Kidney (tissue), 14 donors: ENCODE data around the gene ARAP3. TPM values are rescaled to one million over a fixed set of nuclear protein-coding genes. Genes with fewer than 3 reads are reported as not detected.

Source experiments
- DNase-seq, 5 donors: peaks; one replicate each; pipeline ENCODE4 v3.0.0-alpha.2; 2013 to 2020
- FAIRE-seq: peaks from 2 replicates; lab custom pipeline; 2012; peaks lifted over from hg19 to GRCh38; lab: Jason Lieb, UNC
- H3K27ac ChIP-seq, 2 donors: one replicate each; pipeline ENCODE4 v1.7.0; 2013; ENCODE audit warnings: low read depth in 2 of 2, low read length in 2 of 2, inconsistent platforms in 1 of 2
- H3K27me3 ChIP-seq: one replicate; pipeline ENCODE4 v1.7.1; 2013; ENCODE audit warnings: low read length, inconsistent platforms; ENCODE audit not compliant: control insufficient read depth, insufficient read depth
- H3K36me3 ChIP-seq, 3 donors: one replicate each; pipeline versions ENCODE4 v1.7.0 to v1.7.1; 2013; ENCODE audit warnings: low read length in 3 of 3, control low read depth in 1 of 3, inconsistent platforms in 1 of 3; ENCODE audit not compliant: insufficient read depth in 3 of 3, control insufficient read depth in 2 of 3
- H3K4me1 ChIP-seq, 3 donors: one replicate each; pipeline versions ENCODE4 v1.7.0 to v1.7.1; 2013; ENCODE audit warnings: low read length in 3 of 3, inconsistent platforms in 1 of 3, low read depth in 1 of 3; ENCODE audit not compliant: control insufficient read depth in 2 of 3, insufficient read depth in 2 of 3
- H3K4me3 ChIP-seq, 3 donors: one replicate each; pipeline versions ENCODE4 v1.7.0 to v1.8.1; 2013; ENCODE audit warnings: low read length in 3 of 3, control low read depth in 1 of 3, inconsistent platforms in 1 of 3
- H3K9ac ChIP-seq, 3 donors: one replicate each; pipeline versions ENCODE4 v1.7.0 to v1.7.1; 2013; ENCODE audit warnings: low read length in 3 of 3, control low read depth in 1 of 3, inconsistent platforms in 1 of 3
- H3K9me3 ChIP-seq, 3 donors: one replicate each; pipeline versions ENCODE4 v1.7.0 to v1.7.1; 2013; ENCODE audit warnings: low read length in 3 of 3, control low read depth in 1 of 3, inconsistent platforms in 1 of 3; ENCODE audit not compliant: control insufficient read depth in 2 of 3, insufficient read depth in 1 of 3
- intact Hi-C: fragments of 100-400 bp; cut with DNase I; formaldehyde crosslinking; loops from one replicate; pipeline ENCODE4 v1.11.1; 2022
- polyA plus RNA-seq: library from polyadenylated mRNA; stranded (reverse); fragments of 350-450 nt; fragmentation: Illumina TruSeq; extraction: RNeasy Lipid Tissue Mini Kit (QIAGEN cat#74804); gene quantifications from one replicate; pipeline ENCODE4 v1.2.3, GENCODE V29; 2014; ENCODE audit warnings: low read depth, low replicate concordance; ENCODE audit not compliant: insufficient read depth
- total RNA-seq: library from RNA; stranded (reverse); fragmentation: NEBNext Ultra II Directional; extraction: Animal tissue kit (Norgen Biotek cat#: 25700); gene quantifications from one replicate; pipeline ENCODE4 v1.2.1, GENCODE V29; 2021
- TF ChIP-seq, protein P1 (sequence below): IDR thresholded peaks from 3 replicates; pipeline ENCODE4 v1.5.1; 2012; ENCODE audit warnings: mild to moderate bottlenecking, moderate library complexity, borderline replicate concordance; ENCODE audit not compliant: insufficient read depth; ENCODE audit errors: extremely low read depth
- donor health status: control.
- donor health status: control.
- donor health status: control.
- donor health status: control.
- donor health status: control.
- donor health status: DM: yes; HTN: yes; CAD: no.
- donor health status: Normal renal cell carcinoma (clear cell type).

The ARAP3 gene
- total and polyA plus RNA-seq, 2 donors from 2014 or later = 7.2 to 19.8 TPM

DNA sequence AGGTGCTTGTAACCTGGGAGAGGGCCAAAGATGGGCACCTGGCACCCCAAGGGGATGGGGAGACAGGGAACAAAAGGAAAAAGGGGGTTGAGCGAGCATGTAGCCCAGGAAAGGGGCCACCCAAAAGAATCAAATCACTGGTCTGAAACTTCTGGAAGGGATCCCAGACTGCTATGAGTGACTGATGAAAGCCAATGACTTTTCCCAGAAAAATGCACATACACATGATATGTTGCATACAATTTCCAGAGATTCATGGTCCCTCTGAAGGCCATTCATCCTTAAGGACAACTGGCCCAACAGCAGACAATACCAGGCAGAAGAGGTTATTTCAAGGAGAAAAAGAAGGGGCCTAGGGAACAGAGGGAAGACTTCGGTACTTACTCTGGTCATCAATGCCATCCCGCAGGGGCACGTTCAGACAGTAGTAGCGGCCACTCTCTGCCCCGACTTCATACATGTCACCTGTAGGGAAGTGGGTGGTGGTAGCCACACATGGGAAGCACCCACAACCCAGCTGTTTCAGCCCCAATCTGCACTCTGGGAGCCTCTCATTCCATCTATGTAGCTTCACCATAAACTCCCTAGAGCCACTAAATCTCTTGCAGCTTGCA lies 53.7 kb downstream of the ARAP3 start:
- Histone ChIP-seq H3K27ac (no peak overlapping the region), H3K9ac (no peak overlapping the region), H3K27me3 (no peaks in the 10 kb centered on the region), H3K4me3 (no peak overlapping the region), H3K9me3 (no peaks in the 10 kb centered on the region), H3K36me3 (peaks cover 3 to 44% (median 26%) of the 10 kb centered on the region in 3 donors), H3K4me1 (no peaks in the 10 kb centered on the region)
- no peak for DNase-seq
- no peak for FAIRE-seq
- intact Hi-C loops = no loop called here
- TF ChIP-seq, protein P1, sequence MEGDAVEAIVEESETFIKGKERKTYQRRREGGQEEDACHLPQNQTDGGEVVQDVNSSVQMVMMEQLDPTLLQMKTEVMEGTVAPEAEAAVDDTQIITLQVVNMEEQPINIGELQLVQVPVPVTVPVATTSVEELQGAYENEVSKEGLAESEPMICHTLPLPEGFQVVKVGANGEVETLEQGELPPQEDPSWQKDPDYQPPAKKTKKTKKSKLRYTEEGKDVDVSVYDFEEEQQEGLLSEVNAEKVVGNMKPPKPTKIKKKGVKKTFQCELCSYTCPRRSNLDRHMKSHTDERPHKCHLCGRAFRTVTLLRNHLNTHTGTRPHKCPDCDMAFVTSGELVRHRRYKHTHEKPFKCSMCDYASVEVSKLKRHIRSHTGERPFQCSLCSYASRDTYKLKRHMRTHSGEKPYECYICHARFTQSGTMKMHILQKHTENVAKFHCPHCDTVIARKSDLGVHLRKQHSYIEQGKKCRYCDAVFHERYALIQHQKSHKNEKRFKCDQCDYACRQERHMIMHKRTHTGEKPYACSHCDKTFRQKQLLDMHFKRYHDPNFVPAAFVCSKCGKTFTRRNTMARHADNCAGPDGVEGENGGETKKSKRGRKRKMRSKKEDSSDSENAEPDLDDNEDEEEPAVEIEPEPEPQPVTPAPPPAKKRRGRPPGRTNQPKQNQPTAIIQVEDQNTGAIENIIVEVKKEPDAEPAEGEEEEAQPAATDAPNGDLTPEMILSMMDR = no peak

DNA sequence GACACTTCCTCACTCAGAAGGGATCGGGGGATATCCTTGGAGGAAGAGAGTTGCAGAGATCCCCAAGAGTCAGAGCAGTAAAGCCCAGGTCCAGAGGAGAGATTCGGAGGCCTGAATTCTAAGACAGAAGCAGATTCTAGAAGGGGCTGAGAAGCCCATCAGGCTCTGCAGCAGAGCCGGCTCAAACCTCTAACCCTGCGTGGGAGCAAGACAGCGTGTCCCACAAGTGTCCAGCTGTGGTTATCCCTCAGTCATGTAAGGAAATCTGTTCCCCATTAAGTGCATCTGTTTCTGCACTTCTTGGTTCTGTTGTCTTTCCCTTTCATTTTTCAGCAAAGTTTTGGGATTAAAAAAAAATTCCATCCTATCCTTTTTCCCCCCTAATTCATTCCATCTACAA lies 58.4 kb downstream of the ARAP3 start:
- no peak for FAIRE-seq
- peaks cover 8 to 55% (median 26%) of the 10 kb centered on the region in 3 donors for H3K36me3 ChIP-seq
- intact Hi-C loops = no loop called here
- DNase-seq = no peak
- TF ChIP-seq, protein P1 = no peak
- H3K27ac ChIP-seq = no peak overlapping the region
- no peaks in the 10 kb centered on the region for H3K9me3 ChIP-seq
- no peaks in the 10 kb centered on the region for H3K27me3 ChIP-seq
- no peak overlapping the region for H3K9ac ChIP-seq
- no peak overlapping the region for H3K4me3 ChIP-seq
- peaks cover 0 to 5% (median 0%) of the 10 kb centered on the region in 3 donors for H3K4me1 ChIP-seq

DNA sequence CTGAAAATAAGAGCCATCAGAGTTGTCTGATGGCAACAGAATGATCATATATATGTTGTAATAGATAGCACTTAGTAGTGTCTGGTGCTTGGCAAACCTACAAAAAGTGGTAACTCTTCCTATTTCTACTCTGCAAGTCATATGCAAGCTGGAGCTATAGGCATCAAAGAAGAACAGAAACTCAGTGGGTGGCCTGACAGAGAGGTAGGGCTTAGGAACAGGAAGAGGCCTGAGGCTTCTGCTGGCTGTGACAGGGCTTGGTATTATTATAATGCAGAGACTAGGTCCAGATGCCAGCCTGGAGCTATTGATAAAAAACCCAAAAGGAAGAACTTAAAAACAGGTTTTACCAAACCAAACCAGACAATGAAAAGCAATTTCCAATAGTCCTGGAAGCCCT lies 58.8 kb downstream of the ARAP3 start:
- Histone ChIP-seq H3K4me3 (no peak overlapping the region), H3K27ac (no peak overlapping the region), H3K36me3 (peaks cover 8 to 51% (median 22%) of the 10 kb centered on the region in 3 donors), H3K4me1 (peaks cover 0 to 5% (median 0%) of the 10 kb centered on the region in 3 donors), H3K9ac (no peak overlapping the region), H3K27me3 (no peaks in the 10 kb centered on the region), H3K9me3 (no peaks in the 10 kb centered on the region)
- intact Hi-C loops = no loop called here
- no peak for DNase-seq
- TF ChIP-seq, protein P1 = no peak
- FAIRE-seq = no peak
